Lower leg skin (tissue), 3 donors: ENCODE measurements around the gene DCD.

Experiments used
- CTCF ChIP-seq, 3 donors: fragments of 450-650 bp; IDR thresholded peaks; one replicate each; pipeline ENCODE4 v1.5.1; 2016; ENCODE audit warnings: antibody characterized with exemption in 3 of 3, mild to moderate bottlenecking in 3 of 3, moderate library complexity in 2 of 3
- POLR2A ChIP-seq, 2 donors: fragments of 450-650 bp; IDR thresholded peaks; one replicate each; pipeline ENCODE4 v1.6.1; 2016 to 2017; ENCODE audit warnings: antibody characterized with exemption in 2 of 2, mild to moderate bottlenecking in 1 of 2, moderate library complexity in 1 of 2

DNA sequence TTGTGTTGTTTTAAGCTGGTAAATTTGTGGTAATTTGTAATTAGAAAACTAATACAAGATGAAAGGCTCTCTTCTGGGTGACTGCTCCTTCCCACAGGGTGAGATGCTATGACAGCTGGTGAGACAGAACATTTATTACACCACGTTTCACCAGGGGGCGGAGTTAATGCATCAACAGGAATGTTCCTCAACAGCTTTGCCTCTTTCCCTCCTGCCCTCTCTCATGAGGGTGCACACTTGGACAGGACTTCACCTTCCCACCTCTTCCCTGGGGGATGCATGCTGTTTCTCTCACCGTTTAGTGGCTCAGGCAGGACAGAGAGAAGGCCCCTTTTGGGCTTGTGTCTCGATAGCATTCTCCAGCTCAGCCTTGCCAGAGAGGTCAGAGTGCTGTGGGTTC, 46.3 kb downstream of the DCD start:
- TF ChIP-seq CTCF (IDR thresholded peaks at IDR 0.05) (no peak), POLR2A (IDR thresholded peaks at IDR 0.05) (no peak)
